SU-DHL-6 (cell line): ENCODE results near the gene PLEKHG2.

Source experiments
- EZH2phosphoT487 ChIP-seq: fragments of 200-600 bp; sonication (generic), shearing (Covaris generic); conservative IDR thresholded peaks from 2 replicates; pipeline ENCODE4 v1.6.1; 2018; ENCODE audit warnings: mild to moderate bottlenecking, antibody characterized with exemption, low read length, moderate library complexity, mixed read lengths
- TF ChIP-seq, protein P1 (sequence below): fragments of 200-600 bp; sonication (generic); IDR thresholded peaks from one replicate; pipeline ENCODE4 v1.5.1; 2017; ENCODE audit warnings: antibody characterized with exemption, mild to moderate bottlenecking, low read length, moderate library complexity; ENCODE audit not compliant: insufficient read depth, poor library complexity, severe bottlenecking

DNA sequence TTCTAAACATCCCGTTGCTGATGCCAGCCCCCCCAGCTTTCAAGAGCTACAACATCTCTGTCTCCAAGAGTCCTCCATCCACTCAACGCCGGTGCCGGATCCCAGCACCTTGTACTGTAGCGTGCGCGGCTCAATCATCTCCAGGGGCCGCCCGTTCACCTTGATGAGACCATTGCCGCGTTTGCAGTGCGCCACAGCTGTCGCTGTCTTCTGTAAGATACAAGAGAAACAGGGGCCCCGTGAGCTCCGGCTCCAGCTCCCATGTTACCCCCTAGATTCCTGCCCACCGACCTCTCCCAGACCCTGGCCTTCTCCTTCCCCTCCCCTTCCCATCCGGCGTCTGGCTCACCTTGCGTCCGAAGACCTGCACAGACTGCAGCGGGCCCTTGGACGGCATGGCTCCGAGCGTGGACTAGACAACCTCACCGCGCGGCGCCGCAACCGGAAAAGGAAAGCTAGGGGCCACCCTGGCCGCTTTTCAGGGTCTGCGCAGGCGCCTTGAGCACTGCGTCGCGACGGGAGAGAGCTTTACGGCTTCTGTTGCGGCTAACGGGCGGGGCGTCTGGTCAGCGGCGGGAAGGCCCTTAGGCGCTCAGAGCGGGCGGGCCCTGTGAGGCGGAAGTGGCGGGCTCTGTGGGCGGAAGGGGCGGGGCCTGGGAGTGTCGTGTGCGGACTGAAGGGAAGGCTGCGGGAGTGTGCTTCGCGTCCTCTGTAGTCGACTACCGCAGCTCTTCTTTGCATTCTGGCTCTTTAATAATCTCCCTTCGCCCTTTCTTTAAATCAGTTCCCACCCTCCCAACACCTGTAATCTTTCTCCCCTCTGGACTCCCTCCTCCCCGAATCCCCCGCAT, 23.3 kb downstream of the PLEKHG2 start, which contains the start of gene RPS16:
- TF ChIP-seq, protein P1, sequence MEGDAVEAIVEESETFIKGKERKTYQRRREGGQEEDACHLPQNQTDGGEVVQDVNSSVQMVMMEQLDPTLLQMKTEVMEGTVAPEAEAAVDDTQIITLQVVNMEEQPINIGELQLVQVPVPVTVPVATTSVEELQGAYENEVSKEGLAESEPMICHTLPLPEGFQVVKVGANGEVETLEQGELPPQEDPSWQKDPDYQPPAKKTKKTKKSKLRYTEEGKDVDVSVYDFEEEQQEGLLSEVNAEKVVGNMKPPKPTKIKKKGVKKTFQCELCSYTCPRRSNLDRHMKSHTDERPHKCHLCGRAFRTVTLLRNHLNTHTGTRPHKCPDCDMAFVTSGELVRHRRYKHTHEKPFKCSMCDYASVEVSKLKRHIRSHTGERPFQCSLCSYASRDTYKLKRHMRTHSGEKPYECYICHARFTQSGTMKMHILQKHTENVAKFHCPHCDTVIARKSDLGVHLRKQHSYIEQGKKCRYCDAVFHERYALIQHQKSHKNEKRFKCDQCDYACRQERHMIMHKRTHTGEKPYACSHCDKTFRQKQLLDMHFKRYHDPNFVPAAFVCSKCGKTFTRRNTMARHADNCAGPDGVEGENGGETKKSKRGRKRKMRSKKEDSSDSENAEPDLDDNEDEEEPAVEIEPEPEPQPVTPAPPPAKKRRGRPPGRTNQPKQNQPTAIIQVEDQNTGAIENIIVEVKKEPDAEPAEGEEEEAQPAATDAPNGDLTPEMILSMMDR, result no peak
- TF ChIP-seq EZH2phosphoT487, result no peak
